Suprapubic skin (tissue), 4 donors: ENCODE measurements around the gene CALCA.

Experiments
- POLR2A ChIP-seq, 2 donors: fragments of 450-650 bp; IDR thresholded peaks; one replicate each; pipeline ENCODE4 v1.6.1; 2017; ENCODE audit warnings: antibody characterized with exemption in 2 of 2, mild to moderate bottlenecking in 2 of 2, moderate library complexity in 2 of 2
- POLR2AphosphoS5 ChIP-seq, 3 donors: sonication (generic); formaldehyde crosslinking; IDR thresholded peaks; one replicate each; pipeline ENCODE4 v1.6.1; 2017; ENCODE audit warnings: antibody characterized with exemption in 3 of 3
- TF ChIP-seq, protein P1 (sequence below), 2 donors: fragments of 200-600 bp in 1 of 2; fragments of 450-650 bp in 1 of 2; sonication (generic) in 1 of 2; IDR thresholded peaks; one replicate each; pipeline ENCODE4 v1.5.1; 2016 to 2019; ENCODE audit warnings: antibody characterized with exemption in 2 of 2, mild to moderate bottlenecking in 1 of 2, moderate library complexity in 1 of 2

DNA sequence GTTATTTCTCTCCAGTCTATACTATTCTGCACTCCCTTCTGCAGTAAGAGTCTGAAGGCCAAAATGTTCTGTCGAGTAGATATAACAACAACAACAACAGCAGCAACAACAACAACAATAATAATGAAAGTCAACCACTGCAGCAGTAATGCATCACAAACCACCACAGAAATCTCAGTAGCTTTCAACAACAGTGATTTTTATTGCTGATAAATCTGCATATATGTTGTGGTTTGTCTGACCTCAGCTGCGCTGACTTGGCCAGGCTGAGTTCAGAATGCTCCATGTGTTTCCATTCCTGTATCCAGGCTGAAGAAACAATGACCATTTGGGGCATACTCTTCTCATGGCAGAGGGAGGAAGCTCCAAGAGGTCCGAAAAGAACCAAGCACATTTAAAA is 47.8 kb downstream of the CALCA start:
- TF ChIP-seq POLR2A (IDR thresholded peaks at IDR 0.05), result no peak
- no peak for TF ChIP-seq POLR2AphosphoS5 (IDR thresholded peaks at IDR 0.05)
- TF ChIP-seq, protein P1, sequence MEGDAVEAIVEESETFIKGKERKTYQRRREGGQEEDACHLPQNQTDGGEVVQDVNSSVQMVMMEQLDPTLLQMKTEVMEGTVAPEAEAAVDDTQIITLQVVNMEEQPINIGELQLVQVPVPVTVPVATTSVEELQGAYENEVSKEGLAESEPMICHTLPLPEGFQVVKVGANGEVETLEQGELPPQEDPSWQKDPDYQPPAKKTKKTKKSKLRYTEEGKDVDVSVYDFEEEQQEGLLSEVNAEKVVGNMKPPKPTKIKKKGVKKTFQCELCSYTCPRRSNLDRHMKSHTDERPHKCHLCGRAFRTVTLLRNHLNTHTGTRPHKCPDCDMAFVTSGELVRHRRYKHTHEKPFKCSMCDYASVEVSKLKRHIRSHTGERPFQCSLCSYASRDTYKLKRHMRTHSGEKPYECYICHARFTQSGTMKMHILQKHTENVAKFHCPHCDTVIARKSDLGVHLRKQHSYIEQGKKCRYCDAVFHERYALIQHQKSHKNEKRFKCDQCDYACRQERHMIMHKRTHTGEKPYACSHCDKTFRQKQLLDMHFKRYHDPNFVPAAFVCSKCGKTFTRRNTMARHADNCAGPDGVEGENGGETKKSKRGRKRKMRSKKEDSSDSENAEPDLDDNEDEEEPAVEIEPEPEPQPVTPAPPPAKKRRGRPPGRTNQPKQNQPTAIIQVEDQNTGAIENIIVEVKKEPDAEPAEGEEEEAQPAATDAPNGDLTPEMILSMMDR (IDR thresholded peaks at IDR 0.05), result no peak
